Measurements from ENCODE around the gene PLXNB2. TPM values are rescaled to one million over a fixed set of nuclear protein-coding genes. Genes with fewer than 3 reads are reported as not detected.

The PLXNB2 gene
- polyA plus RNA-seq, 1 of the 3 experiments (the other 2 are of a cell fraction), result 108 TPM

DNA sequence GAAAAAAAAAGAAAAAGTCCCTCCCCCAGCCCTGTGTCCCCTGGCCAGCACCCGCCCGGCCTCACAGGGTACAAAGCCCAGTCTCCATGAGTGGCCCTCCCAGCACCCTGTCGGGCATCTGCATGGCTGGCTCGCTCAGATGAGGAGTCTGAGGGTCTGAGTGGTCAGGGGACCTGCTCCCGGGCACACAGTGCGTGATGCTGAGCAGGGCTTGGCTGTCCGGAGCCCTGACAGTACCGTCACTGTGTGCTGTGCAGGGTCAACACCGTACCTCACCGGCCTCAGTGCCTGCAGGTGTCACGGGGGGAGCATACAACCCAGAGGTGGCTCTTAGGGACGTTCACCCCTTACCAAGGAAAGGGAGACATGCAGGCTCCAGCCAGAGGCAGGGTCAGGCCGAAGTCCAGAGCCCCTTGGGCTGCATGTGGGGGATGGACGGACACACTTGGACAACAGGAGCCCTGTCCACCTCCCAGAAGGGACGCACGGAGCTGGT is 3.6 kb upstream of the PLXNB2 start (continued):
- TF ChIP-seq, protein P1, sequence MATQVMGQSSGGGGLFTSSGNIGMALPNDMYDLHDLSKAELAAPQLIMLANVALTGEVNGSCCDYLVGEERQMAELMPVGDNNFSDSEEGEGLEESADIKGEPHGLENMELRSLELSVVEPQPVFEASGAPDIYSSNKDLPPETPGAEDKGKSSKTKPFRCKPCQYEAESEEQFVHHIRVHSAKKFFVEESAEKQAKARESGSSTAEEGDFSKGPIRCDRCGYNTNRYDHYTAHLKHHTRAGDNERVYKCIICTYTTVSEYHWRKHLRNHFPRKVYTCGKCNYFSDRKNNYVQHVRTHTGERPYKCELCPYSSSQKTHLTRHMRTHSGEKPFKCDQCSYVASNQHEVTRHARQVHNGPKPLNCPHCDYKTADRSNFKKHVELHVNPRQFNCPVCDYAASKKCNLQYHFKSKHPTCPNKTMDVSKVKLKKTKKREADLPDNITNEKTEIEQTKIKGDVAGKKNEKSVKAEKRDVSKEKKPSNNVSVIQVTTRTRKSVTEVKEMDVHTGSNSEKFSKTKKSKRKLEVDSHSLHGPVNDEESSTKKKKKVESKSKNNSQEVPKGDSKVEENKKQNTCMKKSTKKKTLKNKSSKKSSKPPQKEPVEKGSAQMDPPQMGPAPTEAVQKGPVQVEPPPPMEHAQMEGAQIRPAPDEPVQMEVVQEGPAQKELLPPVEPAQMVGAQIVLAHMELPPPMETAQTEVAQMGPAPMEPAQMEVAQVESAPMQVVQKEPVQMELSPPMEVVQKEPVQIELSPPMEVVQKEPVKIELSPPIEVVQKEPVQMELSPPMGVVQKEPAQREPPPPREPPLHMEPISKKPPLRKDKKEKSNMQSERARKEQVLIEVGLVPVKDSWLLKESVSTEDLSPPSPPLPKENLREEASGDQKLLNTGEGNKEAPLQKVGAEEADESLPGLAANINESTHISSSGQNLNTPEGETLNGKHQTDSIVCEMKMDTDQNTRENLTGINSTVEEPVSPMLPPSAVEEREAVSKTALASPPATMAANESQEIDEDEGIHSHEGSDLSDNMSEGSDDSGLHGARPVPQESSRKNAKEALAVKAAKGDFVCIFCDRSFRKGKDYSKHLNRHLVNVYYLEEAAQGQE (IDR thresholded peaks at IDR 0.05; ENCODE audit: low read depth, low read length), result no peak
- TF ChIP-seq EP300 (IDR thresholded peaks at IDR 0.05; ENCODE audit: borderline replicate concordance in 1 of 2, low read depth in 1 of 2, low read length in 1 of 2) (no peak), TCF12 (IDR thresholded peaks at IDR 0.05) (no peak), YY1 (IDR thresholded peaks at IDR 0.05; ENCODE audit: low read depth) (no peak), JUND (IDR thresholded peaks at IDR 0.05) (no peak)
- TF ChIP-seq, protein P2, sequence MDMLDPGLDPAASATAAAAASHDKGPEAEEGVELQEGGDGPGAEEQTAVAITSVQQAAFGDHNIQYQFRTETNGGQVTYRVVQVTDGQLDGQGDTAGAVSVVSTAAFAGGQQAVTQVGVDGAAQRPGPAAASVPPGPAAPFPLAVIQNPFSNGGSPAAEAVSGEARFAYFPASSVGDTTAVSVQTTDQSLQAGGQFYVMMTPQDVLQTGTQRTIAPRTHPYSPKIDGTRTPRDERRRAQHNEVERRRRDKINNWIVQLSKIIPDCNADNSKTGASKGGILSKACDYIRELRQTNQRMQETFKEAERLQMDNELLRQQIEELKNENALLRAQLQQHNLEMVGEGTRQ (IDR thresholded peaks at IDR 0.05; ENCODE audit: borderline replicate concordance, low read depth, low read length), result no peak

DNA sequence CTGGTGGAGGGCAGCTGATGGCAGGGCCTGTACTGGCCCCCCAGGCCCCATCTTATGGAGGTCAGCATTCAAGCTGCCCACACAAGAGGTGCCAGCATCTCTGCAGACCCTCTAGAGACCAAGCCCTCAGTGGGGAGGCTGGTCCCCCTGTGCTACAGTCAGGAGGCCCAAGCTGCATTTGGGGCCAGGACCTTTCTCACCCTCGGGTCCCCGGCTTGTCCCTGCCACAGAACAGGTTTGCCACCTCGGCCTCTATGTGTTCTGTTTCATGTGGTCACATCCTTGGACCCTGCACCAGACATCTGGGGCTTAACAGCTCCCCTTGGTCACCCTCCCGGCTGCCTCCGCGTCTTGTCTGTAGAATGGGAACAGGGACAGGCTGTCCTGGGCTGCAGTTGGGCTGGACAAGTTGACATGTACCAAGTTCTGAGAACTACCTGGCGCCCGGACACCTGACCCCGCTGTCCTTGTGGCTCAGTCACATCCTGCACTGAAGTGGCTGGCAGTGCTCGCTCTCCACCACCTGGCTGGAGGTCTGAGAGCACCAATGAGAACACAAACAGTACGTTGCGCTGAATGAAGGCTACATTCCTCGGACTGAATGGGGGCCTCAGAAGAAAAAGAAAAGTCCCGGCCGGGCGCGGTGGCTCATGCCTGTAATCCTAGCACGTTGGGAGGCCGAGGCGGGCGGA is 2.7 kb upstream of the PLXNB2 start:
- no peak for TF ChIP-seq FOXM1 (IDR thresholded peaks at IDR 0.05; ENCODE audit: low read depth)
- TF ChIP-seq, protein P3, sequence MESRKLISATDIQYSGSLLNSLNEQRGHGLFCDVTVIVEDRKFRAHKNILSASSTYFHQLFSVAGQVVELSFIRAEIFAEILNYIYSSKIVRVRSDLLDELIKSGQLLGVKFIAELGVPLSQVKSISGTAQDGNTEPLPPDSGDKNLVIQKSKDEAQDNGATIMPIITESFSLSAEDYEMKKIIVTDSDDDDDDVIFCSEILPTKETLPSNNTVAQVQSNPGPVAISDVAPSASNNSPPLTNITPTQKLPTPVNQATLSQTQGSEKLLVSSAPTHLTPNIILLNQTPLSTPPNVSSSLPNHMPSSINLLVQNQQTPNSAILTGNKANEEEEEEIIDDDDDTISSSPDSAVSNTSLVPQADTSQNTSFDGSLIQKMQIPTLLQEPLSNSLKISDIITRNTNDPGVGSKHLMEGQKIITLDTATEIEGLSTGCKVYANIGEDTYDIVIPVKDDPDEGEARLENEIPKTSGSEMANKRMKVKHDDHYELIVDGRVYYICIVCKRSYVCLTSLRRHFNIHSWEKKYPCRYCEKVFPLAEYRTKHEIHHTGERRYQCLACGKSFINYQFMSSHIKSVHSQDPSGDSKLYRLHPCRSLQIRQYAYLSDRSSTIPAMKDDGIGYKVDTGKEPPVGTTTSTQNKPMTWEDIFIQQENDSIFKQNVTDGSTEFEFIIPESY (IDR thresholded peaks at IDR 0.05; ENCODE audit: borderline replicate concordance, low read depth), result no peak
- TF ChIP-seq YY1 (IDR thresholded peaks at IDR 0.05; ENCODE audit: low read depth), result no peak
- no peak for TF ChIP-seq SIN3A (IDR thresholded peaks at IDR 0.05; ENCODE audit: borderline replicate concordance, low read depth, low read length)
- no peak for TF ChIP-seq EZH2phosphoT487 (IDR thresholded peaks at IDR 0.05; ENCODE audit: borderline replicate concordance, low read depth)
- Histone ChIP-seq H3K4me2 (no peak overlapping the region), H3K36me3 (replicated peaks in 1 of 2; ENCODE audit: control insufficient read depth in 1 of 2, insufficient read depth in 2 of 2, low read length in 1 of 2) (peaks cover 0 to 3% of the 10 kb centered on the region in 2 experiments), H4K20me1 (ENCODE audit: insufficient read depth) (no peaks in the 10 kb centered on the region), H3K27me3 (ENCODE audit: insufficient read depth) (no peaks in the 10 kb centered on the region), H3K4me1 (ENCODE audit: control insufficient read depth in 1 of 2, insufficient read depth in 2 of 2, low read depth in 1 of 2, low read length in 1 of 2) (peaks cover 9 to 21% of the 10 kb centered on the region in 2 experiments; a peak in 3 of 4 replicates), H3K27ac (ENCODE audit: low read depth in 2 of 2, low read length in 1 of 2) (no peak overlapping the region; a peak in 1 of 4 replicates), H3K9me3 (no peaks in the 10 kb centered on the region), H3K9me2 (no peaks in the 10 kb centered on the region), H3K79me2 (ENCODE audit: insufficient read depth) (peaks cover 17% of the 10 kb centered on the region), H3K4me3 (ENCODE audit: low read depth in 2 of 2, low read length in 1 of 2) (no peak overlapping the region), H2AFZ (ENCODE audit: low read depth) (no peak overlapping the region), H3K9ac (no peak overlapping the region), H3F3A (replicated peaks; ENCODE audit: insufficient read depth) (peaks cover 21% of the 10 kb centered on the region)
- WGBS (ENCODE audit: low lambda C conversion rate), result 97% methylated on average over 20 of the region's 21 CpGs
- no peak for DNase-seq
- CTCF ChIA-PET, result interaction anchor here (1.1 to 2.2 kb wide), 3 partner anchors 17 to 34 kb away, joined by 4 to 7 read pairs (median 5); partner anchors contain the start of gene DENND6B
- POLR2A ChIA-PET, result no interaction called here

Data from SK-N-SH (cell line).